ENCODE measurements around the gene WNT6. TPM values are rescaled to one million over a fixed set of nuclear protein-coding genes. Genes with fewer than 3 reads are reported as not detected.
A peak's percentile ranks its signal among the peaks of the same experiment; 100 is the strongest.

WNT6 gene
- total and polyA plus RNA-seq, 2 experiments from 2014 or later: not detected

- peaks cover 37% of the 10 kb centered on the region for H3K27me3 ChIP-seq (replicated peaks; ENCODE audit: insufficient read depth)
- 92 to 94% methylated on average over 11 of the region's 11 CpGs for WGBS, 2 experiments (ENCODE audit: low coverage in 1 of 2, low lambda C conversion rate in 2 of 2, missing lambda C conversion rate in 2 of 2)
- H3K9me3 ChIP-seq (ENCODE audit: low read depth): no peaks in the 10 kb centered on the region
- TF ChIP-seq EZH2 (IDR thresholded peaks at IDR 0.05; ENCODE audit: insufficient read depth, poor library complexity, severe bottlenecking): no peak
- no peak for TF ChIP-seq EZH2phosphoT487 (IDR thresholded peaks at IDR 0.05; ENCODE audit: insufficient read depth, low read depth)
- H3K36me3 ChIP-seq (ENCODE audit: low read depth): no peaks in the 10 kb centered on the region
- H3K9me2 ChIP-seq (ENCODE audit: insufficient read depth): no peaks in the 10 kb centered on the region
- in situ Hi-C loops (cut with MboI): no loop called here
- no peaks in the 10 kb centered on the region for H3K79me2 ChIP-seq (ENCODE audit: insufficient read depth)
- DNase-seq: no peak
- peaks cover 4% of the 10 kb centered on the region for H3K4me1 ChIP-seq (ENCODE audit: insufficient read depth)
- H3K4me3 ChIP-seq: no peak overlapping the region
- H3K4me2 ChIP-seq (ENCODE audit: unreplicated experiment): no peak overlapping the region
- no peak overlapping the region for H3K9ac ChIP-seq
- no peaks in the 10 kb centered on the region for H4K20me1 ChIP-seq (ENCODE audit: insufficient read depth)
- H3K27ac ChIP-seq: no peak overlapping the region
- H3F3A ChIP-seq (ENCODE audit: insufficient read depth): 0 out of 2 replicates have a peak, but pooled peaks cover 5% of the 10 kb centered on the region
- H2AFZ ChIP-seq: no peak overlapping the region
These were observed 20.1 kb downstream of the WNT6 start for GRCh38 chr2:218879776-218880101.

GRCh38 chr2:218880102-218880858, 20.7 kb downstream of the WNT6 start, which contains the start of gene WNT10A:
WNT10A (plus strand) TSS chr2:218880852; CDS start chr2:218880996, 144 bp downstream.
- in situ Hi-C loops (cut with MboI): no loop called here
- WGBS, 2 experiments (ENCODE audit: low coverage in 1 of 2, low lambda C conversion rate in 2 of 2, missing lambda C conversion rate in 2 of 2): 34 to 48% methylated on average over 21 to 38 of the region's 58 CpGs
- H3F3A ChIP-seq (ENCODE audit: insufficient read depth): 0 out of 2 replicates have a peak, but pooled peaks cover 5% of the 10 kb centered on the region
- H3K4me2 ChIP-seq (ENCODE audit: unreplicated experiment): no peak within 1 kb of the TSS
- no peaks in the 10 kb centered on the region for H3K36me3 ChIP-seq (ENCODE audit: low read depth)
- peak; percentile 21 for DNase-seq
- H3K9me3 ChIP-seq (ENCODE audit: low read depth): no peaks in the 10 kb centered on the region
- no peak within 1 kb of the TSS for H3K9ac ChIP-seq
- H3K4me3 ChIP-seq: no peak within 1 kb of the TSS
- H2AFZ ChIP-seq: no peak within 1 kb of the TSS
- TF ChIP-seq EZH2 (IDR thresholded peaks at IDR 0.05; ENCODE audit: insufficient read depth, poor library complexity, severe bottlenecking): no peak
- no peak for TF ChIP-seq EZH2phosphoT487 (IDR thresholded peaks at IDR 0.05; ENCODE audit: insufficient read depth, low read depth)
- peaks cover 33% of the 10 kb centered on the region for H3K27me3 ChIP-seq (replicated peaks; ENCODE audit: insufficient read depth)
- H3K9me2 ChIP-seq (ENCODE audit: insufficient read depth): no peaks in the 10 kb centered on the region
- no peaks in the 10 kb centered on the region for H4K20me1 ChIP-seq (ENCODE audit: insufficient read depth)
- peaks cover 4% of the 10 kb centered on the region for H3K4me1 ChIP-seq (ENCODE audit: insufficient read depth)
- H3K79me2 ChIP-seq (ENCODE audit: insufficient read depth): no peaks in the 10 kb centered on the region
- H3K27ac ChIP-seq: no peak within 1 kb of the TSS

GRCh38 chr2:218880859-218881594, 21.4 kb downstream of the WNT6 start:
- in situ Hi-C loops (cut with MboI): no loop called here
- Histone ChIP-seq H3K79me2 (ENCODE audit: insufficient read depth) (no peaks in the 10 kb centered on the region), H3K9me2 (ENCODE audit: insufficient read depth) (no peaks in the 10 kb centered on the region), H3K36me3 (ENCODE audit: low read depth) (no peaks in the 10 kb centered on the region), H2AFZ (no peak overlapping the region), H3K4me2 (ENCODE audit: unreplicated experiment) (no peak overlapping the region), H3F3A (ENCODE audit: insufficient read depth) (0 out of 2 replicates have a peak, but pooled peaks cover 5% of the 10 kb centered on the region), H4K20me1 (ENCODE audit: insufficient read depth) (no peaks in the 10 kb centered on the region), H3K4me1 (ENCODE audit: insufficient read depth) (peaks cover 4% of the 10 kb centered on the region), H3K27ac (no peak overlapping the region), H3K4me3 (no peak overlapping the region), H3K27me3 (replicated peaks; ENCODE audit: insufficient read depth) (peaks cover 26% of the 10 kb centered on the region), H3K9me3 (ENCODE audit: low read depth) (no peaks in the 10 kb centered on the region), H3K9ac (no peak overlapping the region)
- TF ChIP-seq EZH2 (IDR thresholded peaks at IDR 0.05; ENCODE audit: insufficient read depth, poor library complexity, severe bottlenecking) (no peak), EZH2phosphoT487 (IDR thresholded peaks at IDR 0.05; ENCODE audit: insufficient read depth, low read depth) (no peak)
- WGBS, 2 experiments (ENCODE audit: low coverage in 1 of 2, low lambda C conversion rate in 2 of 2, missing lambda C conversion rate in 2 of 2): 37 to 55% methylated on average over 10 to 15 of the region's 24 CpGs
- DNase-seq: no peak

GRCh38 chr2:218881744-218882460, 22.3 kb downstream of the WNT6 start:
- H3K9me3 ChIP-seq (ENCODE audit: low read depth): no peaks in the 10 kb centered on the region
- H3K27me3 ChIP-seq (replicated peaks; ENCODE audit: insufficient read depth): peaks cover 21% of the 10 kb centered on the region
- no peak for DNase-seq
- H2AFZ ChIP-seq: no peak overlapping the region
- H3F3A ChIP-seq (ENCODE audit: insufficient read depth): 0 out of 2 replicates have a peak, but pooled peaks cover 5% of the 10 kb centered on the region
- TF ChIP-seq EZH2 (IDR thresholded peaks at IDR 0.05; ENCODE audit: insufficient read depth, poor library complexity, severe bottlenecking) (no peak), EZH2phosphoT487 (IDR thresholded peaks at IDR 0.05; ENCODE audit: insufficient read depth, low read depth) (no peak)
- no peak overlapping the region for H3K9ac ChIP-seq
- 72 to 73% methylated on average over 10 to 13 of the region's 13 CpGs for WGBS, 2 experiments (ENCODE audit: low coverage in 1 of 2, low lambda C conversion rate in 2 of 2, missing lambda C conversion rate in 2 of 2)
- in situ Hi-C loops (cut with MboI): no loop called here
- H4K20me1 ChIP-seq (ENCODE audit: insufficient read depth): no peaks in the 10 kb centered on the region
- H3K36me3 ChIP-seq (ENCODE audit: low read depth): no peaks in the 10 kb centered on the region
- H3K27ac ChIP-seq: no peak overlapping the region
- no peaks in the 10 kb centered on the region for H3K79me2 ChIP-seq (ENCODE audit: insufficient read depth)
- no peaks in the 10 kb centered on the region for H3K9me2 ChIP-seq (ENCODE audit: insufficient read depth)
- H3K4me2 ChIP-seq (ENCODE audit: unreplicated experiment): no peak overlapping the region
- no peak overlapping the region for H3K4me3 ChIP-seq
- H3K4me1 ChIP-seq (ENCODE audit: insufficient read depth): peaks cover 4% of the 10 kb centered on the region
